Trophoblast cell (in vitro differentiated cells and primary cell): ENCODE data around the gene CSRP2.

Experiments used
- DNase-seq, 2 donors: peaks; one replicate each; pipeline ENCODE4 v3.0.0-alpha.2; 2016
- H2AFZ ChIP-seq: 2 replicates; pipeline ENCODE4 v1.6.1; 2013; ENCODE audit warnings: low read length, moderate library complexity, mild to moderate bottlenecking; ENCODE audit not compliant: insufficient read depth, poor library complexity
- H2AK5ac ChIP-seq: 2 replicates; pipeline ENCODE4 v1.6.1; 2013; ENCODE audit warnings: mild to moderate bottlenecking, low read length
- H2BK120ac ChIP-seq: 2 replicates; pipeline ENCODE4 v1.6.1; 2013; ENCODE audit warnings: low read length, mild to moderate bottlenecking, moderate library complexity; ENCODE audit not compliant: insufficient read depth, poor library complexity
- H2BK12ac ChIP-seq: 2 replicates; pipeline ENCODE4 v1.6.1; 2013; ENCODE audit warnings: mild to moderate bottlenecking, low read length, moderate library complexity
- H2BK5ac ChIP-seq: 2 replicates; pipeline ENCODE4 v1.6.1; 2013; ENCODE audit warnings: low read length, low read depth, moderate library complexity, mild to moderate bottlenecking; ENCODE audit not compliant: poor library complexity
- H3K14ac ChIP-seq: 2 replicates; pipeline ENCODE4 v1.6.1; 2013; ENCODE audit warnings: mild to moderate bottlenecking, low read length
- H3K18ac ChIP-seq: 2 replicates; pipeline ENCODE4 v1.6.1; 2013; ENCODE audit warnings: mild to moderate bottlenecking, low read length
- H3K23ac ChIP-seq: 2 replicates; pipeline ENCODE4 v1.6.1; 2013; ENCODE audit warnings: low read length
- H3K27ac ChIP-seq: 2 replicates; pipeline ENCODE4 v1.5.1; 2013; ENCODE audit warnings: low read depth, mild to moderate bottlenecking, inconsistent platforms, low read length, moderate library complexity
- H3K27me3 ChIP-seq: 2 replicates; pipeline ENCODE4 v1.6.1; 2013; ENCODE audit warnings: inconsistent platforms, mild to moderate bottlenecking, low read length, moderate library complexity; ENCODE audit not compliant: insufficient read depth
- H3K36me3 ChIP-seq, 2 experiments: 1 replicate in 1 of 2; 2 replicates in 1 of 2; pipeline ENCODE4 v1.6.1; 2013; ENCODE audit warnings: low read length in 2 of 2, mild to moderate bottlenecking in 2 of 2, moderate library complexity in 1 of 2; ENCODE audit not compliant: insufficient read depth in 2 of 2, control insufficient read depth in 1 of 2
- H3K4ac ChIP-seq: 2 replicates; pipeline ENCODE4 v1.6.1; 2013; ENCODE audit warnings: low read depth, mild to moderate bottlenecking, low read length, moderate library complexity
- H3K4me1 ChIP-seq, 2 experiments: 1 replicate in 1 of 2; 2 replicates in 1 of 2; pipeline ENCODE4 v1.6.1; 2013; ENCODE audit warnings: low read length in 2 of 2, mild to moderate bottlenecking in 2 of 2, moderate library complexity in 1 of 2; ENCODE audit not compliant: insufficient read depth in 2 of 2, control insufficient read depth in 1 of 2
- H3K4me2 ChIP-seq: 2 replicates; pipeline ENCODE4 v1.6.1; 2013; ENCODE audit warnings: inconsistent platforms, mild to moderate bottlenecking, low read length, moderate library complexity
- H3K4me3 ChIP-seq: 2 replicates; pipeline ENCODE4 v1.5.1; 2013; ENCODE audit warnings: mild to moderate bottlenecking, low read depth, low read length, inconsistent platforms
- H3K79me1 ChIP-seq: one replicate; pipeline ENCODE4 v1.6.1; 2013; ENCODE audit warnings: low read length
- H3K79me2 ChIP-seq: 2 replicates; pipeline ENCODE4 v1.6.1; 2013; ENCODE audit warnings: low read length, mild to moderate bottlenecking; ENCODE audit not compliant: control insufficient read depth, insufficient read depth, poor library complexity
- H3K9ac ChIP-seq: 2 replicates; pipeline ENCODE4 v1.6.1; 2013; ENCODE audit warnings: mild to moderate bottlenecking, low read length
- H3K9me3 ChIP-seq: 2 replicates; pipeline ENCODE4 v1.6.1; 2013; ENCODE audit warnings: low read depth, mild to moderate bottlenecking, control low read depth, inconsistent platforms, low read length; ENCODE audit not compliant: insufficient read depth
- H4K12ac ChIP-seq: 2 replicates; pipeline ENCODE4 v1.6.1; 2013; ENCODE audit warnings: low read depth, mild to moderate bottlenecking, low read length, moderate library complexity
- H4K8ac ChIP-seq: 2 replicates; pipeline ENCODE4 v1.6.1; 2013; ENCODE audit warnings: low read depth, mild to moderate bottlenecking, low read length, moderate library complexity
- H4K91ac ChIP-seq: one replicate; pipeline ENCODE4 v1.6.1; 2013; ENCODE audit warnings: low read depth, mild to moderate bottlenecking, low read length, moderate library complexity
- WGBS: extraction: QIAGEN DNeasy Blood & Tissue Kit; methylation state at CpG from one replicate; pipeline ENCODE4 v1.1.7; 2013; ENCODE audit warnings: missing lambda C conversion rate; ENCODE audit not compliant: insufficient read length, insufficient coverage; ENCODE audit errors: extremely low coverage; 5-methylcytosine and 5-hydroxymethylcytosine counted together

CSRP2 gene

DNA sequence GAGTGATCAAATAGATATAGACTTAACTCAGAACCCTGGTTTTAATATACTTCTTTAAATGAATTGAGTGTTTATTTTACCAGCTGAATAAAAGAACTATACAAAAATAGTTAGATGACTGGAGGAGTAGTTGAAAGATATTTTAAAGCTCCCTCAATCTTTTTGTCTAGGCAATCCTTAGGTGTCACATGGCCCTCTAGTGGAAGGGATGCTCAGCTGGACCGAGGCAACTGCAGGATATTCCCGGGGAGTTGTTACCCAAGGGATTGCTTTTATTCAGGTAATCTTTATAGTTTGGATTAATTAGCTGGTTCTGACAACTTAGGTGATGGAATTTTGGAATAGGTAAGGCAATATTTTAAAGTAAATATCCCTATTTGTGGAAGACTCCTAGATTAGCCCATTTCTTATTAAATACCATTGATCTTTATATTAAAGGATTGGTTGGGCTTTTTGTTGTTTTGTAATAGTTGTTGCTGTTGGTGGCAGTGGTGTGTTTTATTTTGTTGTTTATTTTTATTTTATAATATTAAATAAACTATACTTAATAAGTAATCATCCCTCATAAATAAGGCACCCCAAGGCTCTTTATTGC, 57.8 kb downstream of the CSRP2 start:
- H4K8ac ChIP-seq: no peak overlapping the region
- H2BK120ac ChIP-seq: no peak overlapping the region
- H3K79me2 ChIP-seq: no peaks in the 10 kb centered on the region
- H4K12ac ChIP-seq: no peak overlapping the region
- H2BK12ac ChIP-seq: no peak overlapping the region
- H2BK5ac ChIP-seq: no peak overlapping the region
- no peak overlapping the region for H3K4me2 ChIP-seq
- no peak overlapping the region for H3K14ac ChIP-seq
- no peak overlapping the region for H3K18ac ChIP-seq
- DNase-seq: peak; percentile 31 to 61
- H3K4ac ChIP-seq: no peak overlapping the region
- no peak overlapping the region for H2AFZ ChIP-seq
- H3K9ac ChIP-seq: no peak overlapping the region
- H3K4me3 ChIP-seq: no peak overlapping the region
- no CpG with 5 or more reads among the region's 2 CpGs for WGBS
- H3K79me1 ChIP-seq: no peaks in the 10 kb centered on the region
- no peak overlapping the region for H4K91ac ChIP-seq
- H2AK5ac ChIP-seq: no peak overlapping the region
- H3K27ac ChIP-seq: no peak overlapping the region
- no peaks in the 10 kb centered on the region for H3K4me1 ChIP-seq
- H3K36me3 ChIP-seq: peaks cover 0 to 5% of the 10 kb centered on the region in 2 experiments
- no peaks in the 10 kb centered on the region for H3K9me3 ChIP-seq
- no peak overlapping the region for H3K23ac ChIP-seq
- H3K27me3 ChIP-seq: no peaks in the 10 kb centered on the region

GRCh38 chr12:76813972-76814371, 64.8 kb downstream of the CSRP2 start:
- Histone ChIP-seq H3K36me3 (peaks cover 0 to 3% of the 10 kb centered on the region in 2 experiments), H3K4me3 (no peak overlapping the region), H2BK5ac (no peak overlapping the region), H3K4me2 (no peak overlapping the region), H3K4ac (no peak overlapping the region), H3K14ac (no peak overlapping the region), H3K79me2 (no peaks in the 10 kb centered on the region), H4K91ac (no peak overlapping the region), H3K9ac (no peak overlapping the region), H2BK120ac (no peak overlapping the region), H3K27ac (no peak overlapping the region), H3K27me3 (no peaks in the 10 kb centered on the region), H3K23ac (no peak overlapping the region), H3K79me1 (no peaks in the 10 kb centered on the region), H3K9me3 (no peaks in the 10 kb centered on the region), H2AFZ (no peak overlapping the region), H4K8ac (no peak overlapping the region), H2AK5ac (no peak overlapping the region), H4K12ac (no peak overlapping the region), H3K18ac (no peak overlapping the region), H2BK12ac (no peak overlapping the region), H3K4me1 (no peaks in the 10 kb centered on the region)
- WGBS: 100% methylated on average over 1 of the region's 4 CpGs
- DNase-seq: no peak

GRCh38 chr12:76813265-76813664, 65.6 kb downstream of the CSRP2 start:
- no peak overlapping the region for H3K9ac ChIP-seq
- no peak overlapping the region for H3K23ac ChIP-seq
- H3K18ac ChIP-seq: no peak overlapping the region
- no peak overlapping the region for H3K27ac ChIP-seq
- no peaks in the 10 kb centered on the region for H3K79me2 ChIP-seq
- H2BK120ac ChIP-seq: no peak overlapping the region
- no peak overlapping the region for H3K4me3 ChIP-seq
- H4K91ac ChIP-seq: no peak overlapping the region
- H4K8ac ChIP-seq: no peak overlapping the region
- no peak overlapping the region for H2BK5ac ChIP-seq
- H3K79me1 ChIP-seq: no peaks in the 10 kb centered on the region
- H3K4me1 ChIP-seq: no peaks in the 10 kb centered on the region
- no peak overlapping the region for H3K14ac ChIP-seq
- no peak overlapping the region for H2BK12ac ChIP-seq
- H4K12ac ChIP-seq: no peak overlapping the region
- H2AK5ac ChIP-seq: no peak overlapping the region
- peaks cover 0 to 3% of the 10 kb centered on the region in 2 experiments for H3K36me3 ChIP-seq
- no peak overlapping the region for H3K4me2 ChIP-seq
- H3K27me3 ChIP-seq: no peaks in the 10 kb centered on the region
- no peak overlapping the region for H2AFZ ChIP-seq
- DNase-seq: no peak
- H3K9me3 ChIP-seq: no peaks in the 10 kb centered on the region
- H3K4ac ChIP-seq: no peak overlapping the region

- no peaks in the 10 kb centered on the region for H3K9me3 ChIP-seq
- no peak overlapping the region for H2AK5ac ChIP-seq
- H3K27ac ChIP-seq: no peak overlapping the region
- H2AFZ ChIP-seq: no peak overlapping the region
- H3K9ac ChIP-seq: no peak overlapping the region
- H2BK120ac ChIP-seq: no peak overlapping the region
- H2BK5ac ChIP-seq: no peak overlapping the region
- no peaks in the 10 kb centered on the region for H3K79me1 ChIP-seq
- H3K36me3 ChIP-seq: peaks cover 0 to 5% of the 10 kb centered on the region in 2 experiments
- H3K4me1 ChIP-seq: no peaks in the 10 kb centered on the region
- no CpG with 5 or more reads among the region's 1 CpG for WGBS
- no peak overlapping the region for H3K4me2 ChIP-seq
- H4K91ac ChIP-seq: no peak overlapping the region
- no peak overlapping the region for H3K4ac ChIP-seq
- no peak for DNase-seq
- H4K12ac ChIP-seq: no peak overlapping the region
- H4K8ac ChIP-seq: no peak overlapping the region
- no peak overlapping the region for H3K18ac ChIP-seq
- H2BK12ac ChIP-seq: no peak overlapping the region
- H3K79me2 ChIP-seq: no peaks in the 10 kb centered on the region
- no peak overlapping the region for H3K23ac ChIP-seq
- H3K27me3 ChIP-seq: no peaks in the 10 kb centered on the region
- no peak overlapping the region for H3K4me3 ChIP-seq
- H3K14ac ChIP-seq: no peak overlapping the region
These were observed 66.8 kb downstream of the CSRP2 start for GRCh38 chr12:76811976-76812375.
